Astrocyte (in vitro differentiated cells and primary cell): ENCODE results near the gene CNTN2. TPM values are rescaled to one million over a fixed set of nuclear protein-coding genes. Genes with fewer than 3 reads are reported as not detected.

Source experiments
- DNase-seq: peaks from one replicate; pipeline ENCODE4 v3.0.0-alpha.2; 2010; ENCODE audit warnings: low read depth
- FAIRE-seq: peaks from 2 replicates; lab custom pipeline; 2011; peaks lifted over from hg19 to GRCh38; lab: Jason Lieb, UNC
- H2AFZ ChIP-seq: 2 replicates; pipeline ENCODE4 v1.6.0; 2012; ENCODE audit warnings: low read depth, low read length, inconsistent platforms
- H3K27ac ChIP-seq: 2 replicates; pipeline ENCODE4 v1.5.1; 2011; ENCODE audit warnings: low read depth, low read length, inconsistent platforms
- H3K27me3 ChIP-seq: 2 replicates; pipeline ENCODE4 v1.6.0; 2011; ENCODE audit warnings: low read length, inconsistent platforms; ENCODE audit not compliant: insufficient read depth
- H3K36me3 ChIP-seq: 2 replicates; pipeline ENCODE4 v1.5.1; 2011; ENCODE audit warnings: low read length, inconsistent platforms; ENCODE audit not compliant: insufficient read depth
- H3K4me1 ChIP-seq: 2 replicates; pipeline ENCODE4 v1.5.1; 2011; ENCODE audit warnings: low read length, inconsistent platforms; ENCODE audit not compliant: insufficient read depth
- H3K4me2 ChIP-seq: 2 replicates; pipeline ENCODE4 v1.6.0; 2012; ENCODE audit warnings: low read length, inconsistent platforms
- H3K4me3 ChIP-seq: 2 replicates; pipeline ENCODE4 v1.5.1; 2011; ENCODE audit warnings: low read depth, mild to moderate bottlenecking, low read length, inconsistent platforms; ENCODE audit not compliant: insufficient read depth
- H3K79me2 ChIP-seq: 2 replicates; pipeline ENCODE4 v1.6.0; 2012; ENCODE audit warnings: mild to moderate bottlenecking, low read length, inconsistent platforms; ENCODE audit not compliant: insufficient read depth
- H3K9ac ChIP-seq: 2 replicates; pipeline ENCODE4 v1.6.0; 2012; ENCODE audit warnings: mild to moderate bottlenecking, low read length, inconsistent platforms
- H3K9me3 ChIP-seq: 2 replicates; pipeline ENCODE4 v1.5.1; 2012; ENCODE audit warnings: low read depth, mild to moderate bottlenecking, low read length, inconsistent platforms; ENCODE audit not compliant: insufficient read depth
- H4K20me1 ChIP-seq: 2 replicates; pipeline ENCODE4 v1.6.0; 2012; ENCODE audit warnings: low read length, inconsistent platforms; ENCODE audit not compliant: insufficient read depth
- H3K27ac Mint-ChIP-seq: one replicate; pipeline ENCODE4 v1.8.0; 2021; ENCODE audit warnings: mild to moderate bottlenecking, mixed read lengths; ENCODE audit not compliant: unreplicated experiment
- H3K27me3 Mint-ChIP-seq: one replicate; pipeline ENCODE4 v1.8.0; 2021; ENCODE audit warnings: low read depth, mixed read lengths; ENCODE audit not compliant: unreplicated experiment
- H3K36me3 Mint-ChIP-seq: one replicate; pipeline ENCODE4 v1.8.0; 2021; ENCODE audit warnings: low read depth, mixed read lengths; ENCODE audit not compliant: unreplicated experiment
- H3K4me1 Mint-ChIP-seq: one replicate; pipeline ENCODE4 v1.8.0; 2021; ENCODE audit warnings: low read depth, mixed read lengths; ENCODE audit not compliant: unreplicated experiment
- H3K4me3 Mint-ChIP-seq: one replicate; pipeline ENCODE4 v1.8.0; 2021; ENCODE audit warnings: mild to moderate bottlenecking, moderate library complexity, mixed read lengths; ENCODE audit not compliant: unreplicated experiment
- H3K9me3 Mint-ChIP-seq: one replicate; pipeline ENCODE4 v1.8.0; 2021; ENCODE audit warnings: mild to moderate bottlenecking, mixed read lengths; ENCODE audit not compliant: unreplicated experiment
- CTCF ChIP-seq: IDR thresholded peaks from 2 replicates; pipeline ENCODE4 v1.5.1; 2011; ENCODE audit warnings: low read depth, mild to moderate bottlenecking, inconsistent platforms, low read length, moderate library complexity; ENCODE audit not compliant: insufficient read depth
- EZH2 ChIP-seq: IDR thresholded peaks from 2 replicates; pipeline ENCODE4 v1.6.1; 2012; ENCODE audit warnings: mild to moderate bottlenecking, low read length, inconsistent platforms; ENCODE audit not compliant: insufficient read depth
- total RNA-seq: library from RNA; stranded (reverse); gene quantifications from 2 replicates; pipeline ENCODE4 v1.2.1, GENCODE V29; 2021

CNTN2 gene
- total RNA-seq, 1 donor from 2014 or later, result 0.23 TPM

- peaks cover 10% of the 10 kb centered on the region for H3K9me3 Mint-ChIP-seq
- no peak overlapping the region for H3K27ac ChIP-seq
- no peak overlapping the region for H3K9ac ChIP-seq
- no peaks in the 10 kb centered on the region for H4K20me1 ChIP-seq
- H3K27ac Mint-ChIP-seq, result no peak overlapping the region
- H3K27me3 ChIP-seq, result peaks cover 48% of the 10 kb centered on the region
- no peak for TF ChIP-seq CTCF
- no peak for TF ChIP-seq EZH2
- no peaks in the 10 kb centered on the region for H3K79me2 ChIP-seq
- H3K4me3 Mint-ChIP-seq, result no peak overlapping the region
- H3K9me3 ChIP-seq, result no peaks in the 10 kb centered on the region
- H3K36me3 Mint-ChIP-seq, result peaks cover 5% of the 10 kb centered on the region
- peaks cover 81% of the 10 kb centered on the region for H3K27me3 Mint-ChIP-seq
- H3K4me1 Mint-ChIP-seq, result no peaks in the 10 kb centered on the region
- FAIRE-seq (no peak), DNase-seq (no peak)
- H3K4me1 ChIP-seq, result no peaks in the 10 kb centered on the region
- H3K4me3 ChIP-seq, result no peak overlapping the region
- no peak overlapping the region for H2AFZ ChIP-seq
- no peaks in the 10 kb centered on the region for H3K36me3 ChIP-seq
- no peak overlapping the region for H3K4me2 ChIP-seq
Measured at GRCh38 chr1:205038132-205038786, 4.8 kb upstream of the CNTN2 start.

- Histone ChIP-seq H3K27ac (no peak overlapping the region), H2AFZ (no peak overlapping the region), H3K36me3 (no peaks in the 10 kb centered on the region), H3K79me2 (no peaks in the 10 kb centered on the region), H3K4me2 (no peak overlapping the region), H3K4me1 (no peaks in the 10 kb centered on the region), H3K9me3 (no peaks in the 10 kb centered on the region), H3K9ac (no peak overlapping the region), H3K27me3 (peaks cover 70% of the 10 kb centered on the region), H3K4me3 (no peak overlapping the region), H4K20me1 (peaks cover 6% of the 10 kb centered on the region)
- no peak for TF ChIP-seq EZH2
- no peak for TF ChIP-seq CTCF
- H3K27me3 Mint-ChIP-seq, result peaks cover 81% of the 10 kb centered on the region
- H3K27ac Mint-ChIP-seq, result no peak overlapping the region
- H3K4me1 Mint-ChIP-seq, result no peaks in the 10 kb centered on the region
- H3K36me3 Mint-ChIP-seq, result peaks cover 5% of the 10 kb centered on the region
- no peak overlapping the region for H3K4me3 Mint-ChIP-seq
- DNase-seq, result no peak
- FAIRE-seq, result no peak
- peaks cover 9% of the 10 kb centered on the region for H3K9me3 Mint-ChIP-seq
Measured at GRCh38 chr1:205041001-205041715, 1.9 kb upstream of the CNTN2 start.
